Tibial nerve (tissue), 4 donors: ENCODE measurements around the gene PERM1.

ENCODE experiments used
- EP300 ChIP-seq, 2 donors: sonication (generic); formaldehyde crosslinking; IDR thresholded peaks; one replicate each; pipeline ENCODE4 v1.6.1; 2017; ENCODE audit warnings: antibody characterized with exemption in 2 of 2, mild to moderate bottlenecking in 1 of 2
- POLR2A ChIP-seq, 2 donors: fragments of 450-650 bp; IDR thresholded peaks; one replicate each; pipeline ENCODE4 v1.6.1; 2017; ENCODE audit warnings: antibody characterized with exemption in 2 of 2, mild to moderate bottlenecking in 2 of 2, moderate library complexity in 2 of 2
- TF ChIP-seq, protein P1 (sequence below), 5 experiments: fragments of 200-600 bp in 3 of 5; fragments of 450-650 bp in 2 of 5; sonication (generic) in 3 of 5; IDR thresholded peaks; one replicate each; pipeline ENCODE4 v1.5.1; 2016 to 2019; ENCODE audit warnings: antibody characterized with exemption in 5 of 5, mild to moderate bottlenecking in 3 of 5, moderate library complexity in 2 of 5

DNA sequence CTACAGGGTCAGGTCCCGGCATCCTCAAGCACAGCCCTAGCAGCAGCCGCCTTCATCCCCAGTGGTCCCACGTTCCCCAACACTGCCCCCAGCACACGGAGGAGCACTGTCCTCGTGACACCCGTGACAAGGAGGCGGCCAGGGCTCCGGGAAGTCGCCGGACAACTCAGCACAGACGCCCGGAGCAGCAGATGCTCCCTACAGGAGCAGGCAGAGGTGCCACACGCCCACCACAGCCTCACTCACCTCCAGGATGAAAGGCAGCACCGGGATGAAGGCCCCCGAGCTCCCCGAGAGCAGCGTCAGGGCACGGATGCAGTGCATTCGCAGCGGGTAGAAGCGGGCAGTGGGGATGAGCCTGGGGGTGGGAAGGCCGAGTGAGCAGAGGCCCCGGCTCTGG is 31.0 kb downstream of the PERM1 start:
- TF ChIP-seq, protein P1, sequence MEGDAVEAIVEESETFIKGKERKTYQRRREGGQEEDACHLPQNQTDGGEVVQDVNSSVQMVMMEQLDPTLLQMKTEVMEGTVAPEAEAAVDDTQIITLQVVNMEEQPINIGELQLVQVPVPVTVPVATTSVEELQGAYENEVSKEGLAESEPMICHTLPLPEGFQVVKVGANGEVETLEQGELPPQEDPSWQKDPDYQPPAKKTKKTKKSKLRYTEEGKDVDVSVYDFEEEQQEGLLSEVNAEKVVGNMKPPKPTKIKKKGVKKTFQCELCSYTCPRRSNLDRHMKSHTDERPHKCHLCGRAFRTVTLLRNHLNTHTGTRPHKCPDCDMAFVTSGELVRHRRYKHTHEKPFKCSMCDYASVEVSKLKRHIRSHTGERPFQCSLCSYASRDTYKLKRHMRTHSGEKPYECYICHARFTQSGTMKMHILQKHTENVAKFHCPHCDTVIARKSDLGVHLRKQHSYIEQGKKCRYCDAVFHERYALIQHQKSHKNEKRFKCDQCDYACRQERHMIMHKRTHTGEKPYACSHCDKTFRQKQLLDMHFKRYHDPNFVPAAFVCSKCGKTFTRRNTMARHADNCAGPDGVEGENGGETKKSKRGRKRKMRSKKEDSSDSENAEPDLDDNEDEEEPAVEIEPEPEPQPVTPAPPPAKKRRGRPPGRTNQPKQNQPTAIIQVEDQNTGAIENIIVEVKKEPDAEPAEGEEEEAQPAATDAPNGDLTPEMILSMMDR (IDR thresholded peaks at IDR 0.05) = no peak
- TF ChIP-seq POLR2A (IDR thresholded peaks at IDR 0.05) (no peak), EP300 (IDR thresholded peaks at IDR 0.05) (no peak)
